ENCODE measurements around the gene DNAAF8.
A peak's percentile ranks its signal among the peaks of the same experiment; 100 is the strongest.

The DNAAF8 gene

GRCh38 chr16:4734063-4734729, at the start of gene DNAAF8, which contains the start of gene ANKS3:
Gene DNAAF8, plus strand, starts transcription at chr16:4734537. Its CDS starts 1,978 bp downstream, at chr16:4736515.
Gene ANKS3, minus strand, starts transcription at chr16:4734271. Its CDS starts 4,122 bp downstream, at chr16:4730149.
- peak; percentile 92 for FAIRE-seq

- FAIRE-seq: no peak
Observed at GRCh38 chr16:4684763-4685162, 49.6 kb upstream of the DNAAF8 start.

- no peak for FAIRE-seq
Observed at GRCh38 chr16:4685292-4685691, 49.0 kb upstream of the DNAAF8 start.

- no peak for FAIRE-seq
Observed at GRCh38 chr16:4685776-4686496, 48.4 kb upstream of the DNAAF8 start.

- FAIRE-seq: no peak
Observed at GRCh38 chr16:4686497-4687210, 47.7 kb upstream of the DNAAF8 start.

GRCh38 chr16:4687416-4687815, 46.9 kb upstream of the DNAAF8 start:
- FAIRE-seq: no peak

GRCh38 chr16:4687946-4688673, 46.2 kb upstream of the DNAAF8 start:
- FAIRE-seq: no peak

GRCh38 chr16:4688674-4689045, 45.7 kb upstream of the DNAAF8 start:
- no peak for FAIRE-seq

GRCh38 chr16:4689091-4689671, 45.2 kb upstream of the DNAAF8 start:
- no peak for FAIRE-seq

GRCh38 chr16:4689864-4690704, 44.3 kb upstream of the DNAAF8 start:
- no peak for FAIRE-seq

GRCh38 chr16:4690946-4691665, 43.2 kb upstream of the DNAAF8 start:
- FAIRE-seq: no peak

GRCh38 chr16:4691666-4692412, 42.5 kb upstream of the DNAAF8 start:
- no peak for FAIRE-seq

GRCh38 chr16:4692460-4693295, 41.7 kb upstream of the DNAAF8 start:
- FAIRE-seq: no peak

- no peak for FAIRE-seq
Observed at GRCh38 chr16:4693296-4693955, 40.9 kb upstream of the DNAAF8 start, which contains the start of gene NUDT16L1. Gene NUDT16L1, plus strand, starts transcription at chr16:4693562. Its CDS starts 165 bp downstream, at chr16:4693727.

GRCh38 chr16:4693956-4694641, 40.2 kb upstream of the DNAAF8 start:
- FAIRE-seq: no peak

- FAIRE-seq: no peak
Observed at GRCh38 chr16:4694642-4695451, 39.5 kb upstream of the DNAAF8 start.

Measured in G401.6 (cell line).